ENCODE data around the gene NAV3. TPM values are rescaled to one million over a fixed set of nuclear protein-coding genes. Genes with fewer than 3 reads are reported as not detected.

The NAV3 gene
- total and polyA plus RNA-seq, 9 of the 15 experiments (the other 6 are each of a cell fraction or from before 2014, with no cell fraction given) = 0.04 TPM; not detected in 8

- DNase-seq (ENCODE audit: extremely low read depth in 1 of 4, low spot score in 3 of 4) (no peak), ATAC-seq (no peak), FAIRE-seq (no peak)
- Histone ChIP-seq H3K4me1 (replicated peaks in 1 of 2; ENCODE audit: control insufficient read depth in 2 of 2, insufficient read depth in 2 of 2, low read length in 2 of 2) (no peaks in the 10 kb centered on the region), H3K9me3 (replicated peaks; ENCODE audit: control insufficient read depth, insufficient read depth, low read depth, low read length) (no peaks in the 10 kb centered on the region), H4K20me1 (replicated peaks; ENCODE audit: control insufficient read depth, insufficient read depth, low read length) (no peaks in the 10 kb centered on the region), H3K4me3 (no peak overlapping the region), H3K4me2 (ENCODE audit: insufficient read depth, low read length) (no peak overlapping the region), H3K9ac (ENCODE audit: insufficient read depth in 1 of 2, low read depth in 2 of 2, low read length in 2 of 2) (no peak overlapping the region), H3K36me3 (ENCODE audit: control insufficient read depth, insufficient read depth, low read length) (no peaks in the 10 kb centered on the region), H3K9me1 (ENCODE audit: control insufficient read depth, insufficient read depth, low read length) (no peaks in the 10 kb centered on the region), H3K27ac (ENCODE audit: extremely low read depth, low read depth, low read length) (no peak overlapping the region), H3K79me2 (ENCODE audit: control insufficient read depth, insufficient read depth, low read length) (no peaks in the 10 kb centered on the region), H3K27me3 (ENCODE audit: control insufficient read depth in 2 of 2, insufficient read depth in 2 of 2, low read length in 2 of 2) (no peaks in the 10 kb centered on the region), H2AFZ (ENCODE audit: low read depth, low read length) (no peak overlapping the region)
- intact Hi-C loops (cut with micrococcal nuclease) = no loop called here
- no TSS peak for BruUV-seq (replicated peaks)
- CTCF ChIA-PET (ENCODE audit: low intra/inter-chr PET ratio) = no interaction called here
- 0% methylated on average over 1 of the region's 1 CpG for WGBS (ENCODE audit: insufficient coverage, low coverage, missing lambda C conversion rate)
- in situ Hi-C loops (cut with MboI) = no loop called here
- POLR2A ChIA-PET = no interaction called here
- TF ChIP-seq HDAC6 (IDR thresholded peaks at IDR 0.05; ENCODE audit: low read depth, low read length) (no peak), ETV1 (tag; conservative IDR thresholded peaks at IDR 0.05; ENCODE audit: low read depth) (no peak), CBX5 (IDR thresholded peaks at IDR 0.05; ENCODE audit: borderline replicate concordance, low read depth) (no peak), NR4A1 (CRISPR knock-in tag; IDR thresholded peaks at IDR 0.05) (no peak), NR4A1 (tag; IDR thresholded peaks at IDR 0.05) (no peak), EP300 (IDR thresholded peaks at IDR 0.05; ENCODE audit: low read length) (no peak), CCAR2 (IDR thresholded peaks at IDR 0.05; ENCODE audit: low read depth, low read length) (no peak), ZBTB1 (CRISPR knock-in tag; IDR thresholded peaks at IDR 0.05; ENCODE audit: borderline replicate concordance, low read depth) (no peak), CHD2 (IDR thresholded peaks at IDR 0.05; ENCODE audit: low read depth, low read length) (no peak), CREBBP (IDR thresholded peaks at IDR 0.05; ENCODE audit: low read depth, low read length) (no peak), JUN (IDR thresholded peaks at IDR 0.05; ENCODE audit: borderline replicate concordance, low read depth, low read length) (no peak), JUN (CRISPR knock-in tag; IDR thresholded peaks at IDR 0.05; ENCODE audit: borderline replicate concordance) (no peak), RAD21 (CRISPR knock-in tag; conservative IDR thresholded peaks at IDR 0.05 in 1 of 2, IDR thresholded peaks at IDR 0.05 in 1 of 2) (no peak), PTTG1 (tag; IDR thresholded peaks at IDR 0.05; ENCODE audit: low read depth) (no peak)
Observed at GRCh38 chr12:77954206-77954555, 123.5 kb downstream of the NAV3 start.
